GM19467 (cell line): ENCODE measurements around the gene ZNF653.
"Not testable (repeated sequence)": the region's sequence is repeated elsewhere in the genome, so short reads cannot be mapped to it uniquely, and the experiment has no call there.

Source experiments
- ATAC-seq: cut with Tn5 transposase; IDR thresholded peaks from one replicate; pipeline ENCODE4 v1.9.1; 2021; ENCODE audit warnings: mild to moderate bottlenecking, moderate library complexity; ENCODE audit not compliant: unreplicated experiment

The ZNF653 gene

DNA sequence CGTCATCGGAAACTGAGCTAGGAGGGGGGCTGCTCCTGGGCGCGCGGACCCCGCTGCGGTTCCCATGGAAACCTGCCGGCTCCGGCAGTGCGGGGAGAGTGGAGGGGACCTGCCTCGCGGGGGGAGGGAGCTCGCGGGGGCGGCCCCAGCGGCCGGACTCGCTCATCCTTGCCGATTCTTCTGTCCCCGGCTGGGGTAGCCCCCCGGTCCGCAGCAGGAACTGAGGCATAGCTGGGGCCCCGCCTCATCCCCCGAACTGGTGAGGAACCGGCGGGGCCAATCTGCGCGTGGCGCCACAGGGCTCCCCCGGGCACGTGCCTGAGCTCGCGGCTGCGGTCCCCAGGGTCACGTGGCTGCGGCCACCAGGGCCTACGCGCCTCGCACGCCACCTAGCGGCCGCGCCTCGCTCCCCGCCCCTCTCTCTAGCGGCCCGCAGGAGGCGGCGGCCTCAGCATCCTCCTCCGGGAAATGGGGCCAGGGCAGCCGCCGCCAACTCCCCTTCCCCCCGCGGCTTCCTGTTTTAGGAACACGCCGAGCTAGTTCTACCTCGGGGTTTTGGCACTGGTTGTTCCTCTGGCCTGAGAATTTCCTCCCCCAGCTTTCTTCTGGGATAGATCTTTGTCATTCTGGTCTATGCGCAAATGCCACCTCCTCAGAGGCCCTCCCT lies 23.1 kb downstream of the ZNF653 start:
- ATAC-seq: peak; percentile 60

DNA sequence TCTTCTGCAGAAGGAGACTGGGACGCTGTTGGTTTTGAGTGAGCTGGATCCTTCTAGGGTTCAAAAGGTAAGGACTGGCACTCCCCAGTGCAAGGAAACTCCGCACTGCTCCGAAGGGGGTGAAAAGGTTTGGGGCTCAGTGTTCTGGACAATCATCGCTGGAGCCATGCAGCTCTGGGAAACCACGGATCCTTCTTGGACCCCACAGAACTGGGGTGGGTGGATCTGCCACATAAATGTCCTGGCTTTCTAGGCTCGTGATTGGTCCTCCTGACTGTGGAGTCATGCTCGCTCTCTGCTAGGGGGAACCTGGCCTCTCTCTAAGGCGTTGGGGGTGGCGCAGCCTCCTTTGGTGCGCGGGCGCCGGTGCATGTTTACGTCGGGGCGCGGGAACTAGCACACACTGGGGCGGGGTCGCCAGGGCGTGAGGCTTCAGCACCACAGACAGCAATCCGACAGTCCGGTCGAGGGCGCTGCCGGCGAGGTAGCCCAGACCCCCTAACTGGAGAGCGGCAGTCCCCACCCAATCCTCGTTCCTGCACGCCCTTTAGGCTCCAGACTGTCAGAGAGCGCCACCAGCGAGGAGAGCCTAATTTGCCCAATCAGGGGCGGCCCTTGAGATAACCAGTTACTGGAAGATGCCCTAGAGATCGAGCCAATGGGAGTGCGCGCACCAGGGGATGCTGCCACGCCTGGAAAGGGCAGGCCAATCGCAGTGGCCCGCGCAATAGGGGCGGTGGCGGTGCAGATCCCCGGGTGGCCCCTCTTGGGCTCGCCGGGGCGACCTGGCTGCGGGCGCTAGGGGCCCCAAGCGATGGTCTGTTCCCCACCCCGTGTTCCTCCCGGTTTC lies 23.9 kb downstream of the ZNF653 start:
- ATAC-seq: peak; percentile 42

DNA sequence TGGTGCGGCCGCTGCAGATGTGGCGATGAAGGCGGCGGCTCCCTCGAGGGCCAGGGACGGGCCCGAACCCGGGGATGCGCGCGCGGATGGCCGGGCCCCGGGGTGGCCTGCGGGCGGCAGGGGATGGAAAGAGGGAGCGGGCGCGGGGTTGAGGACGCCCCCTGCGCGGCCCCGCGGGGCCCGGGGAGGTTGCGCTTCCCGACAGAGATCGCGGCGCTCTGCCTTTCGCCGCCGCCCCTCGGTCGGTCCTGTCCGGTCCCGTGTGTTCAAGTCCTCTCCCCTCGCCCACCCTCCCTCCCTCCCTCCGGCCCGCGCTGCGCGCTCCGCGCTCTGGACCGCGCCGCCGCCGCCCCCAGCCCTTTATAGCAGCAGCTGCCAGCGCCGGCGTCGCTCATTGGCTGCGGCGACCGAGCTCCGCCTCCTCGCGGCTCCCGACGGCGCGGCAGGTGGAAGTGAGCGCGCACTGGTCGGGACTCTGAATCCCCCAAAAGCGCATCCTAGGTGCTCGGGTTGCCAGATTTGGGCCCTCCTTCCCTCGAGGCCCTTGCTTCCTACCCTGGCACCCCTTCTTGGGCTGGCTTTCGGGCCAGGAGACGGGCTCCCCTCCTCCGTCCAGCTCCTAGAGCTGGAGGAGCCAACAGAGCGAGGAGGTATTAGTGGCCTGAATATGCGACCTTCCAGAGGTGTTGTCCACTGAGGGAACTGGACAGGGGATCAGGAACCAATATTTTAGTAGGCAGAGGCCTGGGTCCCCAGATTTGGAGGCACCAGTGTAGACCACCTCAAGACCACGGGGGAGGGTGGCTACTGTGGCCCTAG lies 24.7 kb downstream of the ZNF653 start, which contains the start of gene ELAVL3:
Gene ELAVL3 (minus strand): TSS at position 332 of the 819 bp plus-strand sequence. CDS start 438 bp downstream, outside the sequence.
- no peak for ATAC-seq

DNA sequence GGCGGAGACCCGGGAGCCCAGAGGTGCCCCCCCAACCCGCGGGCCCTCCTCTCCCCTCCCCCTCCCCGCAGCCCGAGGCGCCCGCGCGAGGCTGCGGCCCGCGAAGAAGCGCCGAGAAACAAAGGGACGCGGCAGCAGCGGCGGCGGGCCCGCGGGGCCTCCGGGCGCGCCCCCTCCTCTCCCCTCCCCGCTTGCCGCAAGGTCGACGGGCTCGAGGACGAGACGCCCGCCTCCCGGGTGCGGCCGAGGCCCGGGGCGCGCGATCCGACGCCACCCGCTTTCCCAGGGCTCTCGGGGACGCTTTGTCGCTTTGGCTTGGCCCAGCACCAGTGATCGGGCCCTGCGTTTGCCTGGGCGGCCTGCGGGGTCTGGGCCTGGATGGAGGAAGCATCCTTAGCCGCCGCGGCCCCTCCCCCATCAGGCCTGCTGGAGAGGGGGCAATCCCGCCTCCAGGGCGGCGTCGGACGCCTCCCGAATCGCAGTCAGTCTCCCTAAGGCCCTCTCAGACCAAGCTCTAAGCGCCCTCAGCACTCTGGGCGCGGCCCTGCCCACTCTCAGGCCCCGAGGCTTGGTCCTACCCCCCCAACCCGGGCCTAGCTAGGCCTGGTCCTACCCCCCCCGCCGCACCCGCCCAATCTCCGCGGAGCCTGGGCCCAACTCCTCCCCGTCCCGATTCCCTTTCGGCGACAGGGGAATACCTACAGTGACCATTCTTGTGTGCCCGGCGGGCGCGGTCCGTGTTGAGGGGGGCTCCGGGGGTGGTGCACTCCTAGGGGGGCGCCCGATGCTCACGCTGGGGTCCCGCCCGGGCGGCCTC lies 25.5 kb downstream of the ZNF653 start:
- no peak for ATAC-seq

DNA sequence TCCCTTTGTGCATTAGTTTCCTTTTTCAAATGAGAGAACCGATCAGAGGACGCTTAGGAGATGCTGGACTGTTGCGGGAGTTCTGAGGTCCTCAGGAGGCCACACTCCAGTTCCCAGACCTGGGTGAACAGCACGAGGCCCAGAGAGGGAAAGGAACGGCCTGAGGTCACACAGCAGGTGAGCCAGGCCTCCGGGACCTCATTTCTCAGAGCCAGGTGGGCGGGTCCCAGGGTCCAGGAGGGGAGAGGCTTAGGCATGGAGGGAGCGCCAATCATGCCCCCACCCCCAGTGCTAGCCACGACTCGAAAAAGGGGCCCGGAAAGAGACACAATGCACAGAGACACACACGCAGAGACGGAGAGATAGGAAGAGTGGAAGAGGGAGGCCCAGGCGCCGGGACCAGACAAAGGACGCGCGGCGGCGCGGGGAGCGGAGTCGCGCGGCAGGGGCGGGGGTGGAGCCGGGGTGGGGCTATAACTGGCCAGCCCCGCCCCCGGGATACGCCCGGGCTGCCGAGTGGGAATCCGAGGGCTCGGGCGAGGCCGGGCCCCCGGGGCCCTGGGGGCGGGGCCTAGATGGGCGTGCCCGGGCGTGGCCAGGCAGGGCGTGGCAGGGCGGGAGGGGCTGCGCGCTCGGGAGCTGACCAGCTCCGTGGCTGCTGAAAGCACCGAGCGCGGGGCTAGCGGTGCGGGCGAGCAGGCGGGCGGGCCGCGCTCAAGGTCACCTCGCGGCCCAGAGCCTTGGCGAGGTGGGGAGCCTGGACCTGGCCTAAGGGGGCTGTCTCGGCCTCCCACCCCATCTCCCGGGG lies 26.3 kb downstream of the ZNF653 start:
- ATAC-seq: no peak

DNA sequence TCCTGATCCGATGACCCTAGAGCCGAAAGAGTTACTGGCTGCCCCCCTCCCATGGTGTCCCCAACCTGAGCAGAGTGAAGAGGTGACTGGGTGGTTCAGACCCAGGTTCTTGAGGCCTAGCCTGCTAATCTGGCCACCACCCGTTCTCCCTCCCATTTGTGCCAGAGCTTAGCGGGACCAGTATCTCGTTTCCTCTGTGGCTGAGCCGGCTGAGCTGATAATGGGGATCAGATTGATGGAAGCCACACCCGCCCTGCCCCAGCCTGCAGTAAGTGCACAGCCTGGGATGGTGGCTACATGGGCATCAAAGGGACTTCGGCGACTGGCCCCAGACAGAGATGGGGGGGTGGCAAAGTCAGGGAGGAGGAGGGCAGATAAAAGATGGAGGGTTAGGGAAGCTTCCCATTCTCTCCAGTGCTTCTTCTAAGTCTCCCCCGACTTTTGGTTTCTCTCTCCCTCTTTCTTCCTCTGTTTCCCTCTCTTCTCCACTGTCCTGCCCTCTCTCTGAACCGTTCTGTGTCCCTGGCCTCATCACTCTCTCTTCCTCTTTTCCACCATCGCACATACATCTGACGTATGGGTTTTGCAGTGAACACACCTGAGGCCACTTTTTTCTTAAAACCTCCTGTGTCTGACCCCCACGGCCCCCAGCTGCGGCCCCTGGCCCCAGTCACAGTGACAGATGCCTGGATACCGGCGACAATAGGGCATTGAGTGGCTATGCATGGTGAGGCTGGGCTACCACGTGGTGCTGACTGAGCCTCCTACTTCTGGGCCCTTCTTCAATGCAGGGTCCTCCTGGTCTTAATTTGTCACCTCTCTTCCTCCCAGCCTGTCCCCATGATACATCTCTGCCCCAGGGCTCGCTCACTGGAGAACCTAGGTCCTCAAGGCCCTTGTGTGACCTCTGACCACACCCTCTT lies 27.2 kb downstream of the ZNF653 start:
- no peak for ATAC-seq

DNA sequence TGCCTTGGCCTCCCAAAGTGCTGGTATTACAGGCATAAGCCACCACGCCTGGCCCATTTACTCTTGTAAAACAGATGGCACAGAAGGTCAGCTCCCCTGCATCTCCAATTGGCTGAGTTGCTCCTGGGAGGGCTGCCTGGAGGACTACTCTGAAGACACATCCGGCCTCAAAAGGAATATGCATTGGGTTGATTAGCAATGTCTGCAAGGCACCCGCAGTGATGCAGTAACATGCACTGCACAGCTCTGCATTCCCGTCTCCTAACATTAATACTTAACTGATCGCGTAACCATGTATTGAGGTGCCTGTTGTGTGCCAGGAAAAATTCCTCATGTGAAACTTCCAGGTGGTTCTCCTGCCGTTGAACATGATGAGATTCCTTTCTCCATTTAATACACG lies 29.8 kb downstream of the ZNF653 start:
- no peak for ATAC-seq

DNA sequence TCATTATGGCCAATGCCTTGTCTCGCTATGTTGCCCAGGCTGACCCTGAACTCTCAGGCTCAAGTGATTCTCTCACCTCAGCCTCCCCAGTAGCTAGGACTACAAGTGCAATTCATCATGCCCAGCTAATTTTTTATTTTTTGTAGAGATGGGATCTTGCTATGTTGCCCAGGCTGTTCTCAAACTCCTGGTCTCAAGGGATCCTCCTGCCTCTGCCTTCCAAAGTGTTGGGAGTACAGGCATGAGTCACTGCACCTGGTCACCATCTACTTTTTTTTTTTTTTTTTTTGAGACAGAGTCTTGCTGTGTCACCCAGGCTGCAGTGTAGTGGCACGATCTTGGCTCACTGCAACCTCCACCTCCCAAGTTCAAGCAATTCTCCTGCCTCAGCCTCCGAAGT lies 30.3 kb downstream of the ZNF653 start:
- not testable (repeated sequence) for ATAC-seq

DNA sequence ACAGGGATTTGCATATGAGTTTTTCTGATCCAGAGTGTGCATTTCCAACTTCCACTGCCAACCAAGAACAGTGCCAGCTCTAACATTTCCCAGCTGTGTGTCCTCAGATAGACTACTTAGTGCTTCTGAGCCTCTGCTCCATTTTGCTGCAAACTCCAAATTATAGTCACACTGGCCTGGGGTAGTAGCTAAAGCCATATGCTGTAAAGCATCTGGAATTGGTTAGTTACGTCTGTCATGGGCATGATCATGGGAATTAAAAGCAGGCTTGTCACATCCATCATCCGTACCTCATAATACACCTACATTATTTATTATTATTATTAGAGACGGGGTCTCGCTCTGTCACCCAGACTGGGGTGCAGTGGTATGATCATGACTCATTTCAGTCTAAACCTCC lies 31.9 kb downstream of the ZNF653 start:
- ATAC-seq: no peak

DNA sequence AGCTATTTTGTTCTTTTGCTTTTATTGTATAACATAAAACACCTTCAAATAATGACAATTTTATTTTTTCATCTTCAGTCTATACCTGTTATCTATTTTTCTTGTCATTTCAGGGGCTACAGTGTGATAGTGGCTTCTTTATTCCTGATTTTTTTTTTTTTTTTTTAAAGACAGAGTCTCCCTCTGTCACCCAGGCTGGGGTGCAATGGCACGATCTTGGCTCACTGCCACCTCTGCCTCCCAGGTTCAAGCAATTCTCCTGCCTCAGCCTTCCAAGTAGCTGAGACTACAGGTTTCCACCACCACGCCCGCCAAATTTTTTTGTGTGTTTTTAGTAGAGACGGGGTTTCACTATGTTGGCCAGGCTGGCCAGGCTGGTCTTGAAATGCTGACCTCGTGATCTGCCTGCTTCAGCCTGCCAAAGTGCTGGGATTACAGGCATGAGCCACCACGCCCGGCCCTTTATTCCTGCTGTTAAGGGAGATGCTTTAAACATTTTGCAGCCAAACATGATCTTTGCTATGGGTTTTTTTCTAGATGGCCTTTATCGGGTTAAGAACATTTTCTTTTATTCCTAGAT lies 37.3 kb downstream of the ZNF653 start:
- ATAC-seq: not testable (repeated sequence)

DNA sequence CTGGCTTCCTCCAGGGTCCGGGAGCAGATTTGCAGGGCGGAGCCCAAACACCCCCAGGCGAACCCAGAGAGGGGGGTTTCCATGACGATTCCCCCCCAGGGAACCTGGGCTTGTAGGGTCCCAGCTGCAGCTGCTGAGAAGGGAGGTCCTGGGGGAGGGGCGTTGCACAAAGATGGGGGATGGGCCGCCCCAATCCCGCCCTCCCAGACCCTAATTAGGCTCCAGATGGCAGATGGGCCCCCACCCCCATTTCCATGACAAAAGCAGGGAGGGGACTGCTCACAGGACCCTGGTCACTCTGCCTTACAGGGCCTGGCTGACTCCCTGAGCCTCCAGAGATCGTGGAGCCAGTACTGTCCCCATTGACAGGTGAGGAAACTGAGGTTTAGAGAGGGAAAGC lies 40.0 kb downstream of the ZNF653 start:
- ATAC-seq: no peak

DNA sequence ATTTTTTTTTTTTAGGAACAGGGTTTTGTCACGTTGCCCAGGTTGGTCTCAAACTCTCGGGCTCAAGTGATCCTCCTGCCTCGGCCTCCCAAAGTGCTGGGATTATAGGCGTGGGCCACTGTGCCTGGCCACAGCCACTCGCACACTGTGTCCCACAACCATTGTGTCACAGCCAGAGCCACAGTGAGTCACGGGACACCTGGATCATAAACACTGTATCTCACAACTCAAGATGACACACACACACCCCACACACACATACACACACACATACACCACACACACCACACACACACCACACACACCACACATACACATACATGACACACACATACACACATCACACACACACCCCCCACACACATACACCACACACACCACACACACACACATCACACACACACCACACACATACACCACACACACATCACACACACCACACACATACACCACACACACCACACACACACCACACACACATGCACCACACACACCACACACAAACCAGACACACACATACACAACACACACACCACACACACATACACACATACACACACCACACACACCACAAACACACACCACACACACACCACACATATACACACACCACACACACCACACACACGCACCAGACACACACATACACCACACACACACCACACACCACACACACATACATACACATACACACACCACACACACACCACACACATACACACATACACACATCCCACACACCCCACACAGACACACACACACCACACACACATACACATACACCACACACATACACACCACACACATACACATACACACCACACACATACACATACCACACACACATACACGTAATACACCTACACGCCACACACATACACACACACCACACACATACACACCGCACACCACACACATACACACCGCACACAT lies 41.0 kb downstream of the ZNF653 start:
- no peak for ATAC-seq

DNA sequence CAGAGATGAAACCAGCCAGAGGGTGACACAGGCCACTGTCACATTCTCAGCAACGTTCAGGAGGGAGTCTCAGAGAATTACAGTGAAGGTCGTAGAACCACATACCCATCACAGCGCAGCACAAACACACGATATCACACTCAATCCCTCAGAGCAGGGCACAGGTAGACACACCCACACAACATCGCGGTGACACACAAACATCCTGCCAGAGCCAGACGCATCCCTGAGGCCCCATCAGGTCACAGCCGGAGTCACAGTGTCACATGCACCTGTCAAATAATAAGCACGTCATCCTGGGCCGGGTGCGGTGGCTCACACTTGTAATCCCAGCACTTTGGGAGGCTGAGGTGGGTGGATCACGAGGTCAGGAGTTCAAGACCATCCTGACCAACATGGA lies 42.2 kb downstream of the ZNF653 start:
- no peak for ATAC-seq

DNA sequence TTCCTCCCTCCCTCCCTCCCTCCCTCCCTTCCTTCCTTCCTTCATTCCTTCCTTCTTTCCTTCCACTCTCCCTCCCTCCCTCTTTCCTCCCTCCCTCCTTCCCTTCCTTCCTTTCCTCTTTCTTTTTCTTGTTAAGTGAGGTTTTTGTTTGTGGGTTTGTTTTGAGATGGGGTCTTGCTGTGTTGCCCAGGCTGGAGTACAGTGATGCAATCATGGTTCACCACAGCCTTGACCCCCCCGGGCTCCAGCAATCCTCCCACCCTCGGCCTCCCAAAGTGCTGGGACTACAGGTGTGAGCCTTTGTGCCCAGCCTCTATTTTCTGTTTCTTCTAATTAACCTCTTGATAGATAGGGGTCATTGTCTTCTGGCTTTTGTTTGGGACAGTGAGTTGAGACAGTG lies 44.2 kb downstream of the ZNF653 start:
- ATAC-seq: no peak

DNA sequence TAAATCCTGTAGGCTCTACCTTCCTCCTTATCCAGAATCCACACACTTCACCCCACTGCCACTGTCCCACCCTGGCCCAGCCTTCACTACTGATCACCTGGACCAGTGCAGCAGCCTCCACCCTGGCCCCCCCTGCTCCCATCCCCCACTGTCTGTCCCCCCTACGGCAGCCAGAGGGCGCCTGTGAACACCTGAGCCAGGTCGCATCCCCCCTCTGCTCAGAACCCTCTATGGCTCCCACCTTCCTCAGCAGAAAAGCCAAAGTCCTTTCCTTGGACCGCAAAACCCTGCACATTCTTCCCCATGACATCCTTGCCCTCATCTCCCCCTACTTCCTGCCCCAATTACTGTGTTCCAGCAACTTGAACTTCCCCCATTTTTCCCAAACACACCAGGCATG lies 45.4 kb downstream of the ZNF653 start:
- ATAC-seq: no peak

DNA sequence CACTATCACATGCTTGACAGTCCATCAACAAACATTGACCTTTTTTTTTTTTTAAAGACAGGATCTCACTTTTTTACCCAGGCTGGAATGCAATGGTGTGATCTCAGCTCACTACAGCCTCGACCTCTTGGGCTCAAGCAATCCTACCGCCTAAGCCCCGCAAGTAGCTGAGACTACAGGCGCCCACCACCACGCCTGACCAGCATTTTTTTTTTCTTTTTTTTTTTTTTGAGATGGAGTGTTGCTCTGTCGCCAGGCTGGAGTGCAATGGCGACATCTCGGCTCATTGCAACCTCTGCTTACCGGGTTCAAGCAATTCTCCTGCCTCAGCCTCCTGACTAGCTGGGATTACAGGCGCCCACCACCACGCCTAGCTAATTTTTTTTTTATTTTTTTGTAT lies 46.7 kb downstream of the ZNF653 start:
- not testable (repeated sequence) for ATAC-seq

DNA sequence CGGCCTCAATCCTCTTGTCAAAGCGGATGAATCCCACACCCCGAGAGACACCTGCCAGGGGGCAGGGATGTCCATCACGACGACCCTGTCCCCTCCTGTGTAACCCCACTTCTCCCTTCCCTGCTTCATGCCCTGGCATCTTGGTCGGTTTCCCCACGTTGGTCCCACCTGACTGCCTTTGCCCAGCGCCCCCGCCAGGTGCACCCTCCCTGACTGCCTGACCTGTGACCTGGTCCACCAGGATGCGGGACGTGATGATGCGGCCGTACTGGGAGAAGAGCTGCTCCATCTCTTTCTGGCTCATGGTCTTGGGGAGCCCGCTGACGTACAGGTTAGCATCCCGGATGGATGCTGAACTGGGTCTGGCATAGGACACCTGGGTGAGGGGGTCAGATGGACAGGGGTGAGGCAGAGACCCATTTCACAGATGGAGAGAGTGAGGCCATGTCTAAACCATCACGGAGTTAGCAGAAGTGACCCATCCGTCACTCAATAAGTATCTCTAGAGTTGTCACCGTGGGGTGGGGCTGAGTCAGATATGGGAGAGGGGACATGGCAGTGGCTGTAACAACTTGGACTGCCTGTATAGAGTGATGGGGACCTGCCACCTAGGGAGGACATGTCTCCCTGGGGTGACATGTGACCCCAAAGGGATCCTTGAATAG lies 47.3 kb downstream of the ZNF653 start:
- ATAC-seq: no peak
